Stimulated activated CD4-positive, alpha-beta T cell treated with anti-CD3 and anti-CD28 coated beads, Interleukin-4, amount 100 ng/mL, for 48 hours (primary cell): ENCODE data around the gene TGM4.

ENCODE experiments used
- DNase-seq, 2 donors: peaks; one replicate each; pipeline ENCODE4 v3.0.0-alpha.2; 2020; ENCODE audit warnings: low read depth in 2 of 2

TGM4 gene

DNA sequence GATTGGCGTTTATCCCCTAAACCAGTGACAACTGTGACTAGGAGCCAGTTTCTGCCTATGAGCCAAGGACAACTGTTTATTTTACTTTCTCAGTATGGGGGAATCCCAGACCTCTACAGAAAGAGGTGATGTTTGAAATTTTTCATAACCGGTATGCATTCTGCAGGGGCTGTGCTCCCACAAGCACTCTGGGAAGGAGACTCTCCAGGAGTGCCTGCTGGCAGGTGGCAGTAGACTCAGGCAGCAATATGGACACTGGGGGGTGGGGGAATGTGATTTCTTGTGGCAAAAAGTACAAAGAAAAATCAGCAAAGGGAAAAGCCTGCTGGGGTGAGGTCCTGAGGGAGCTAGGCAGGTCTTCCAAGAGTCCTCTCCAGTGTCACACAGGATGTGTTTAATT lies 5.9 kb downstream of the TGM4 start:
- DNase-seq, result no peak

DNA sequence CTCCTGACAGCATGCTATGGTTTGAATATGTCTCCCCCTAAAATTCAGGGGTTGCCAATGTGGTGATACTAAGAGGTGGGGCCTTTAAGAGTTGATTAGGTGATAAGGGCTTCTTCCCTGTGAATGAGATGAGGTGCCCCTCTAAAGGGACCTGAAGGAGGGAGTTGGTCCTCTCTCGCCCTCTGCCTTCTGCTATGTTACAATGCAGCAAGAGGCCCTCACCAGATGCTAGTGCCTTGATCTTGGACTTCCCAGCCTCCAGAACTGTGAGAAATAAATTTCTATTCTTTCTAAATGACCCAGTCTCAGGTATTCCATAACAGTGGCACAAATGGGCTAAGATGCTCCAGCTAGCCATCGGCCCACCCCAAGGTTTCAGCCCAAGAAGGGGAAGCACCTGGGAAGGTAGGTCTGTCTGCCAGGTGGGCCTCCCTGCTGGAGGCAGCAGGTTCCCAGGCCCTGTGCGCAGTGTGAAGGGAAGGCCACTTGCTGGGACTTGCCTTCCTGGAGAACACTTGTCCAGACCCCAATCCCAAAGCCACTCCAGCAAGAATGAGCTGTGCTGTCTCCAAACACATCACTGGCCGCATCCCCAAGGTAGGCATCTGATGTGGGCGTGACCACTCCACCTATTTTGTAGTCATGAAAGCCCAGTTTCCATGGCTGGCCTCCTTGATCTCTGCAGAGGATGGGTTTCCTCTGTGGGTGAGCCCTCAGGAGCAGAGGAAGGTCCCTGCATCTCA lies 9.0 kb downstream of the TGM4 start:
- DNase-seq, result no peak

DNA sequence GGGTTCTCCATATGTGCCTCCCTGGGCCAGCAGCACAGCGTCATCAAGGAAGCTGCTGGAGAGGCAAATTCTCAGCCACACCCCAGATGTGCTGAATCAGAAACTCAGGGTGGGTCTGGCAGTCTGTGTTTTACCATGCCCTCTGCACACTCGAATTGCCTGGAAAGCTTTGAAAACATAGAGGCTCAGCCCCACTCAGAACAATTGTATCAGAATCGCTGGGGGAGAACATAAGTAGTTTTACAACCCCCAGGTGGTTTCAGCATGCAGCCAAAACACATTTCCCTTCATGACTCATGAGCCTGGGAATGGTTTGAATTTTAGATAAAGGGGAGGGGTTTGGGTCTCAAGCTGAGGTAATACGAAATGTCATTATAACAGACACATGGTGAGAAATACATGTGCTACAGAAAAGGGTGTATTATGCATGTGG lies 9.6 kb downstream of the TGM4 start:
- no peak for DNase-seq

DNA sequence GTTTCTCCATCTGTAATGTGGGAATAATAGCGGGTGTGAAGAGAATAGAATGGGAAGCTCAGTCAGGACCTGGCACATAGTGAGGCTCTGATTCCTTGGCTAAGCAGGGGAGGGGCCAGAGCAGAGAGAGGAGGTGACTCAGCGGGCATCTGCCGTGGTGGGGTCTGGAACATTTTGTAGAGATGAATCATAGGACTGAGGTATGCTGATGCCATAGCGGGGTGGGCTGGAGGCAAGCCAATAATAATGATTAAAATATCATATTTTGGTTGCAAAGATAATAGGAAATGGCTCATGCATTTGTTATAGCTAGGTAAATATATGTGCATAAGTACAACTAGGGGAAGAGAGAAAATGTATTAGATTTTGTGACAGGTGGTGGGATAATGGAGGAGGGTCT lies 11.2 kb downstream of the TGM4 start:
- DNase-seq, result no peak

DNA sequence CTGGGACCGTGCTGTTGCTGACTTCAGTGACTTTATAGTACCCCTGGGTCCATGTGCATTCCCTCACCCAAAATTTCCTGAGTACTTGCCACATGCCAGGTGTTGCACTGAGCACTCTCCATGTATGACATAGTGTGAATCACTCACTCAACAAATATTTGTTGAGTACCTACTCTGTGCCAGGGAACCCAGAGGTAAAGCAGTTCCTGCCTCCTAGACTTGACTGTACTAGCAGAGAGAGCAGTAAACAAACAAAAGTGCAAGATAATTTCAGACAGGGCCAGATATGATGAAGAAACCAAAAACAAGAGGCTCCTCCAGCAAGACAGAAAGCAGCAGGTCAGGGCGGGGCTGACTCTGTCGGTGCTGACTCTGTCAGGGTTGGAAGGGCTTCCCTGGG lies 12.2 kb downstream of the TGM4 start:
- no peak for DNase-seq

DNA sequence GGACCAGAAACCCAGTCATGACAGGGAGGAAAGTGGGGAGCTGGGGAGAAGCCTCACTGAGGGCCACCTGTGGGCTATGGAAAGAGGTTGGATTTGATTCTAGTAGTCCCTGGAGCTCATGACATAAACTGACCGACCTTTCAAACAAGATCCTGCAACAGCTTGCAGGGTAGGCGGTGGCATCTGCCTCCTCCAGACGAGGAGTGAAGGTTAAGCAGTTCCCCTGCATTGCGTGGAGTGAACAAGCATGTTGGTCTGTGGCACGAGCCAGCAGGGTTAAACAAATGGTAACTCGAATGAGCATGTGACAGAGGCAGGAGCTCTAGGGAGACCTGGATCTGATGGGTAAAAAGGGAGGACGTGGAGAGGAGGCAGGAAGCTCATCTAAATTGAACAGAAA lies 12.7 kb downstream of the TGM4 start:
- no peak for DNase-seq

DNA sequence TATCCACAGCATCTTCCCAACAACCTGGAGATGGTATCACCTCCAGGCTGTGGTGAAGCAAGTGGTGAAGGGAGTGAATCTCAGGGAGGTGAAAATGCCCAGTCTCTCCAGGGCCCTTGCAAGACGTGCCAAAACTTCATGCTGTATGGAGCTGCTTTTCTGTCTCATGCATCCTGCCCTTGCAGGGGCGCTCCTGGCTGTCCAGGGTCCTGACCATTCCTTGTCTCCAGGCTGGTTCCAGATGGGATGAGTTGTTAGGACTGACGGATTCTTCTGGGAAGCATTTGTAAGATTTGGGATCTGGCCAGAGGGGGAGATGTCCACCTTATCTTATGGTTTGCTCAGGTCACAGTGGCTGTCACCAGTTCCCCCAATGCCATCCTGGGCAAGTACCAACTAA lies 15.8 kb downstream of the TGM4 start:
- no peak for DNase-seq

DNA sequence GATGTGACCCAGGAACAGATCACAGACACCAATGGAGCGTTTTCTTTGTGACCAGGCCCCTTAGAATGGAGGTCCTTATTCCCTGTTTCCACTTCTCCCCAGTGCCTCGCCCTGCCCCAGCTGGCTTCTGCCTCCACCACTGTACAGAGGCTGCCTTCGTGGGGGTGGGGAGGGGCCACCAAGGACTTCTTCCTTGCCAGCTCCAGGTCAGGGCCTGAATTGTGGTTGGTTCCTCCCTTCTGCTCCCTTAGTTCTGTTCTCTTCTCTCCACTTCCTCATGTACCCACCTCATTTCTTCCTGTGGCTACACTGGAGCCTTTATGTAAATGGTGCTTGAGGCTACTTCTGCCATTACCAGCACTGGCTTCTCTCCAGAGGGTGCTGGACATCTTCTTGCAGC lies 16.4 kb downstream of the TGM4 start:
- DNase-seq, result no peak

DNA sequence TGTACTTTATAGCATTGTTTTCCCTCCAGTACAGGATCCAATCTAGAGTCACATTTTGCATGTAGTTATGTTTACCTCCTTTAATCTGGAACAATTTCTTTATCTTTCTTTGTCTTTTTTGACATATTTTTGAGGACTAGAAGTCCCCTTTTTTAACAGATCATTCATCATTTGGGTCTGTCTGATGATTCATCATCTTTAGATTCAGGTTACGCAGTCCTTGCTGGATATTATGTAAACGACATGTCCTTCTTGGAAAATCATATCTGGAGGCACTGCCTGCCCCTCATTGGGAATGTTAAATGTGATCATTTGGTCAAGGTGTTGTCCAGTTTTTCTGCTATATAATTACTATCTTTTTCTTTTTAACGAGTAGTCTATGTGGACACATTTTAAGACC lies 18.3 kb downstream of the TGM4 start:
- no peak for DNase-seq

DNA sequence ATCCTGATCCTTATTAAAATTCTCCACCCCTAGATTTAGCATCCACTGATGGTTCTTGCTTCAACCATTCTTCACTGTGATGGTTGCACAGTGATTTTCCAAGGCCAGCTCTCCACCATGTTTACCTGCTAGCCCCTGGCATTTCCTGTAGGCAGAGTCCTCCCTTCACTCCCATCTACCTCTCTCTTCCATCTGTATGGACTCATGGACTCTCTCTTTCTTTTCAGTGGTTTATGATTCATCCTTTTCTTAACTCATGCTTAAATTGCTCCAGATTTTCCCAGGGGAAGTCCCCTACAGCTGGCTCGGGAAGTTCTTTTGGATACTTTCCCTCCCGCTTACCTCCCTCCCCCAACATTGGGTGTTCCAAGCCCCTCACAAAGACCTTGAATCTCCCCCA lies 18.7 kb downstream of the TGM4 start:
- DNase-seq, result no peak

DNA sequence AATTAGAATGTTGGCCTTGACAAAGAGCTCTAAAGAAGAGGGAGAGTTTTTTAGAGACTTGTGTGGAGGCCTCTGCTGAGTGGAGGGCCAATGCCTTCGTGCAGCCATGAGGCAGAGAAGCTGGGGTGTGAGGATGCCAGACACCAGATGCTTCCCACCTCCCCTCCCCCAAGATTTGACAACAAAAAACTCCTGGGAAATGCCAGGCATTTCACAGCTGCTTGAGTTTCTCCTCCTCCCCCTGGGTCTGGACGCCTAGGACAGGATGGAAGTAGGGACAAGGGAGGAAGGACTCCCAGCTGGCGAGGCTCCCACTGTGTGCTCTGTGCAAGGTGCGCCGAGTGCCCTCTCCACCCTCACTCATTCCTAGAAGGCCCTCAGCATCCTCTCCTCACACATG lies 20.1 kb downstream of the TGM4 start:
- no peak for DNase-seq

DNA sequence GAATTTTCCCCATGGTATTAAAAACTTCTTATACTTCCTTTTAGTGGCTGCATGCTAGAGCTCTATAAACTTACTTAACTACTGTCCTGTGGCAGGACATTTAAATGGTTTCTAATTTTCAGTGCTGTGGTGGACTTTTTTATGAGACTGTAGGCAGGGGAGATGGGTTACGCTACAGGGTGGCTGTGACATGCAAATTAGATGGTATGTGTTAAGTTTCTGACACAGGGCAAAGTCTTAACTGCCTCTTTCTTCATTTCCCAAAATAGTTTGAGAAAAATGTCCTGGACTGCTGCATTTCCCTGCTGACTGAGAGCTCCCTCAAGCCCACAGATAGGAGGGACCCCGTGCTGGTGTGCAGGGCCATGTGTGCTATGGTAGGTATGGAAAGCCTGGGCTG lies 22.0 kb downstream of the TGM4 start:
- DNase-seq, result no peak

DNA sequence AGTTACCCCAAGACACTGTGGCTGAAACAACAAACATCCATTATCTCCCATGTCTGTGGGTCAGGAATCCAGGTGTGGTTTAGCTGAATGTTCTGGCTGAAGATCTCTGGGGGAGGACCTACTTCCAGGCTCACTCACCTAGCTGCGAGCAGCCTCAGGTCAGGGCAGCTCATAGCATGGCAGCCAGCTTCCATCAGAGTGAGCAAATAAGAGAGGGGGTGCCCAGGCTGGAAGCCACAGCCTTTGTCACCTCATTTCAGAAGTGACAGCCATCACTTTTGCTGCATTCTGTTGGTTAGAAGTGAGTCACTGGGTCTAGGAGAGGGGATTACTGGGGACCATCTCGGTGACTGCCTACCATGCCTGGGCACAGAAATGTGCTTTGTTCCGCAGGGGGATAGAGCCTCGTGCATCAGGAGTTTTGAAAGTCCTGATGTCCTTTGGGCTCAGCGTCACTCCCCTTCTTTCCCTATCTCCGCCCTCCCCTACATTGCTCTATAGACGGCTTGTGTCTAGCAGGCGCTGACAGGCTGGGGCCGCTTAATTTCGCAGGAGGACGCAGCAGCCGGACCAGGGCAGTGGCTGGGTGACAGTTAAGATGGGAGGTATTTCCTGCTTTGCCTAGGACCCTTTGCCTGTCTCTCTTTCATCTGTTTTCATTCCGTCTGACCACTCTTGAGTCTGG lies 25.4 kb downstream of the TGM4 start:
- no peak for DNase-seq

DNA sequence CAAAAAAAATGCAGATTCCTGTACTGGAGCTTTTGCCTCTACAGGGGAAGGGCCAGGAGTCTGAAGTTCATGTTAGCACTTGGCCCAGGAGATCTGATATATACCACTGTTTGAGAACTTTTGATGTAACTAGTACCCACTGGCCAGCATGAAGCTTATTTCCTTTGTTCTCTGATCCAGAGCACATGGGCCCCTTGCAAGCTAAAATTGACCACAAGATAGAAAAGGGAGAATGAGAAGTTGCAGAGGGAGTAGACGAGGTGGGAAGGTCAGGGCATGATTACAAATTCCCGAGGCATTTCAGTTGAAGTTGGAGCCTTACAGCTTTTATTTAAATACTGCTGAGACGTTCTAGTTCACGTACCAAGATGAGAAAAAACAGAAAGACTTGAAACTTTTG lies 28.2 kb downstream of the TGM4 start:
- no peak for DNase-seq

DNA sequence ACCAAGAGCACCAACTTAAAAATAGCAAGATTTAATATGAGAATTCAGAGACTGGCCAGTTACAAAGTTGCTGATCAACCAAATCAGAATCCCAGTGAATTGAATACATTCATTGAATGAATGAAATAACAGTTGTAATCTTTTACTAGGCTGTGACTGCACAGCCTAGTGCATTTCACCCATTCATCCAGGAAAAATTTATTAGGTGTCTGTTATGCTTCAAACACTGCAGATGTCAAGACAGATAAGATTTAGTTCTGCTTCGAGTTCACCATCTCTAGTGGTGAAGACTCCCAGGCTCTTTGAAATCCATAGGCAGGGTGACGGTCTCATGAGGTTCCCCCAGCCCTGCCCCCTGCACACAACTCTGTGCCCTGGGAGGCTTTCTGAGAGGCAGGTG lies 28.9 kb downstream of the TGM4 start:
- DNase-seq, result no peak

DNA sequence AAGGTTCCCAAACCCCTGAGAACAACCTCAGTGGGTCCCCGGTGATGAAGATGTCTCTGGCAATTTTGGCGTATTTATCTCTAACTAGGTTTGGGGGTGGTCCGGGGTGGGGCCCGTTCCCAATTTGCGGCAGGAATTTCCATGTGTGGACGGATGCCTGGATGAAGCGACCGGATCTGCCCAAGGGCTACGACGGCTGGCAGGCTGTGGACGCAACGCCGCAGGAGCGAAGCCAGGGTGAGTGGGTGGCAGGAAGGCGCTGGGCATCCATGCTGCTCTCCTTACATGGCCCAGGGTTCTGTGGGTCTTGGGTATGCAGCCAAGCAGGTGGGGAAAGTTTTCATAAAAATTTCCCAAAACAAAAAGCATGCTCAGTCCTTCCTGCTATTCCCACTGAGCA lies 29.3 kb downstream of the TGM4 start:
- DNase-seq, result no peak

DNA sequence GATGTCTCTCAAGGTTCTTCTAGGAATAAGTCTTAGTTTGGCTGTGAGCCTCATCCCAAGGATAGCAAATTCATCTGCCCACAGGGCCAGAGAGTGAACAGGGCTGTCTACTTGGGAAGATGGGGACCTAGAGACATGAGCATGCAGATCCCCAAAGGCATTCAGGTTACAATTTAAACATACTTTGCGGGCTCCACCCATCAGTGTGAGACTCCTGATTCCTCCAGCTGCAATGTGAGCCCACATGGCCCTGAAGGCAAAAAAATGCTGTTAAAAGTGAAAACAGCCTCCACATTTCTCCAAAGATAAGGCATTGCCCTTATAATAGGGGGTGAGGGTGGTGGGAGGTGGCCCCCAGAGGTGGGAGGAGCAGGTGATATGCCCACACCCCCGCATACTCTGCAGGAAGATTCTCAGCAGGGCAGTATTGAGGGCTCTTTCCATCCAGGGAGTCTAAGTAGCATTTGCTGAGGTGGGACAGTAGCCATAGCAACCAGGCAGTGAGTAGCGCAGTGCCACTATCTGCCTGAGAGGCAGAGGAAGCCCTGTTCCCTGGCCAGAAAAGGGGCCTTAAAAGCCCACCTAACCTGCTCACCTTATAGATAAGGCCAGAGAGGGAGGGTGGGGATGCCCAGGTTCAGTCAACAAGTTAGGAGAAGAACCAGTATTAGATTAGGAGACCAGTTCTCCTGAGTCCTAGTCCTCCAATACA lies 31.2 kb downstream of the TGM4 start:
- no peak for DNase-seq

DNA sequence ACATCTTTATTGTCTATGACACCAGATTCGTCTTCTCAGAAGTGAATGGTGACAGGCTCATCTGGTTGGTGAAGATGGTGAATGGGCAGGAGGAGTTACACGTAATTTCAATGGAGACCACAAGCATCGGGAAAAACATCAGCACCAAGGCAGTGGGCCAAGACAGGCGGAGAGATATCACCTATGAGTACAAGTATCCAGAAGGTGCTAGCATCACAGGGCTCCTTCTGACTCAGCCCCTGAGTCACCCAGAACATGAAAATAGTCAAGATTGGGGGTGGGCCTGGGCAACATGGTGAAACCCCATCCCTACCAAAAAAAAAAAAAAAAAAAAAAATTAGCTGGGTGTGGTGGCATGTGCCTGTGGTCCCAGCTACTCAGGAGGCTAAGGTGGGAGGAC lies 32.6 kb downstream of the TGM4 start:
- peak in 1 of 2 donors; percentile 3 for DNase-seq

DNA sequence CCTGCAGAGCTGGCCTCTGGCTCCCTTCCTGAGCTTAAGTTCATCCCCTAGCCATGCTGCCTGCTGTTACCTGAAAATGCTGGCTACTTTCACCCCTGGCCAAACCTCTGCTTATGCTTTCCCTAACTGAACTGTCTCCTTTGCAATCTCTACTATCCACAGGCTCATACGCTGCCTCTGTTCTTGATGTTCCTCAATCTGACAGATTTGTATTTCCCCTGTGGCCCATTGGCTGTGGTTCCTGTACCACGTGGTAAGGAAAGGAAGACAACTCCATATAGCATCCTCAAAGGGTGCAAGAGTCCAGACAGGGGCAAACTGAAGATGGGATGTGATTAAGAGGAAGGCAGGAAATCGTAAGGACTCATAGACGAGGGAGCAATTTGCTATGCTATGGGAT lies 33.2 kb downstream of the TGM4 start:
- DNase-seq, result no peak

DNA sequence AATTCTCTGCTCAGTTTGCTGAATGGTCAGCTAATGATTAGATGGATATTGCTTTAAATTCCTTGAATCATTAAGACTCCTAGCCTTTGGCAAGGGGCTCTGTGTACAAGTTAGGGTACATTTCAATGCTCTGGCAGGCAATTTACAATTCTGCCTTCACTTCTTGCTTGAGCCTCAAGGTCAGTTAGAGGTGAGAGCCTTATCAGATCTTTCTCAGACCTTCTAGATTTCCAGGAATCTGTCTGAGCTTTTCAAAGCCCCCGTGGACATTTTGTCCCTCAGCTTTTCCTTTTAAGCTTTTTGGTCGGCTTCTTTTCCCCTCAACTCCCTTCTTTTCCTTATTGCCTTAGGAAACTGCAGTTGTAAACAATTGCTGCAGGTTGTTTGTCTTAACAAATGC lies 34.7 kb downstream of the TGM4 start:
- no peak for DNase-seq

DNA sequence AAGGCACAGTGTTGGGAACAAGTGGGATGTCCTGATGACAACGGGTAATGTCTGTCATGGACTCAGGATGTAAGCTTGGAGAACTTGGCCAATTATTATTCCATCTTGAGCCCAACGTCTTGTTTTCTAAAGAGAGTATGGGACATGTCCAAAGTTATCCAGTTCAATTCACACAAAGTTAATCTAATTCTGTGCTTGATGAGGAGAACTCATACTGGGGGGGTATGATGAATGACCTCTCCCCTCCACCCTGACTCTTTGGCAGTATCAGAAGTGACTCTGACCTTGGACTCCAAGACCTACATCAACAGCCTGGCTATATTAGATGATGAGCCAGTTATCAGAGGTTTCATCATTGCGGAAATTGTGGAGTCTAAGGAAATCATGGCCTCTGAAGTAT lies 36.3 kb downstream of the TGM4 start:
- DNase-seq, result no peak

DNA sequence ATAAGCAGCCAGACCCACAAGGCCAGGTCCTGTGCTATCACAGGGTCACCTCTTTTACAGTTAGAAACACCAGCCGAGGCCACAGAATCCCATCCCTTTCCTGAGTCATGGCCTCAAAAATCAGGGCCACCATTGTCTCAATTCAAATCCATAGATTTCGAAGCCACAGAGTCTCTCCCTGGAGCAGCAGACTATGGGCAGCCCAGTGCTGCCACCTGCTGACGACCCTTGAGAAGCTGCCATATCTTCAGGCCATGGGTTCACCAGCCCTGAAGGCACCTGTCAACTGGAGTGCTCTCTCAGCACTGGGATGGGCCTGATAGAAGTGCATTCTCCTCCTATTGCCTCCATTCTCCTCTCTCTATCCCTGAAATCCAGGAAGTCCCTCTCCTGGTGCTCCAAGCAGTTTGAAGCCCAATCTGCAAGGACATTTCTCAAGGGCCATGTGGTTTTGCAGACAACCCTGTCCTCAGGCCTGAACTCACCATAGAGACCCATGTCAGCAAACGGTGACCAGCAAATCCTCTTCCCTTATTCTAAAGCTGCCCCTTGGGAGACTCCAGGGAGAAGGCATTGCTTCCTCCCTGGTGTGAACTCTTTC lies 39.6 kb downstream of the TGM4 start:
- DNase-seq, result peak; percentile 34 to 51

DNA sequence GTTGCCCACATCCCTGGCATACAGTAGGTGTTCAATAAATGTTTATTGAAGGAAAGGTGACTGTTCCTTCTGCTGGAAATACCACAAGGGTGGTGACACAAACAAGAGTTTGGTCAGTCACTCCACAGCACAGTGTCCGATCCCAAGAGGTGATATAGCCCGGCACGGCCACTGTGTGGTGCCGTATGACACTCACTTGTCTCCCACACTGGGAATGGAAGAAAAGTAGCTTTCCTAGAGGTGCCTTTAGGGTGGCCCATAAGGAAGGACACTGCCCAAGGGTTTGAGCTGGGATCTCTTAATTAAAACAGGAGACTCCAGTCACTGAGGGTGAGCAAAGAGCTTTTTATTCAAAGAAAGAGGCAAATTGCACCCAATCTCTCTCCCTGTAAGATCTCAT lies 40.5 kb downstream of the TGM4 start:
- no peak for DNase-seq
